Activated T-helper 1 cell treated with Interleukin-2 at 50 U/mL for 16 hours (primary cell): ENCODE measurements around the gene PPEF1.
"Not testable (repeated sequence)": the region's sequence is repeated elsewhere in the genome, so short reads cannot be mapped to it uniquely, and the experiment has no call there.

Source experiments
- DNase-seq: peaks from one replicate; pipeline ENCODE4 v3.0.0-alpha.2; 2020; ENCODE audit warnings: low read depth

PPEF1 gene

DNA sequence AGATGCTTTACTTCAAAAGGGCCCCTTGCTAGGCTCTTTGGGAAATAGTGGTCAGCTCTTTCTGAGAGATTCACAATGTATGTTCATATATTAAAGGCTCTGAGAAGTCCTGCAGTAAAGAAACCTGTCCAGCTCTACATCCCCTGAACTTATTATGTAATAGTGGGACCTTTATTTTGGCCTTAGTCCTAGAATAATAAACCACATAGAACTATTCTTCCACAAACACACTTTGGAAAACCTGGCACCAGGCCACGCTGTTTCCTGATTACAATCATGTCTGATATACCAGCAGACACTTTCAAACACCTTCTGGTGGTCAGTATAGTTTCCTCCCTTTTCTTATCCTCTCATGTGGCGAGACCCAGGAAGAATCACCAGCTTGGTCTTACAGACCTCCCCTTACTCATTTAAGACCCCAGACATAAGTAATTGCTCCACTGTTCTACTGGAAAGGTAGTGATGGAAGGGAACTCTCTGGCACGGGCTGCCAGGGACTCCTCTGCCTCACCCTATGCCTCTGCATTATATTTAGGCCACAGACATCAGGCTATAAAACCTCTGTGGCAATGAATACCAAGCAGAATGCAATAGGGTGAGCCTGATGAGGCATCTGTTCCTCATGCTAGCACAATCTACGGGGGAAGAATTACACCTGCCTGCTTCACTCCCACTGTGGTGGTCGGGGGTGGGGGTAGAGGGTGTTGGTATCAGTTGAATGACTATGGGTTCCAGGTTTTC is 5.7 kb upstream of the PPEF1 start:
- DNase-seq = no peak

DNA sequence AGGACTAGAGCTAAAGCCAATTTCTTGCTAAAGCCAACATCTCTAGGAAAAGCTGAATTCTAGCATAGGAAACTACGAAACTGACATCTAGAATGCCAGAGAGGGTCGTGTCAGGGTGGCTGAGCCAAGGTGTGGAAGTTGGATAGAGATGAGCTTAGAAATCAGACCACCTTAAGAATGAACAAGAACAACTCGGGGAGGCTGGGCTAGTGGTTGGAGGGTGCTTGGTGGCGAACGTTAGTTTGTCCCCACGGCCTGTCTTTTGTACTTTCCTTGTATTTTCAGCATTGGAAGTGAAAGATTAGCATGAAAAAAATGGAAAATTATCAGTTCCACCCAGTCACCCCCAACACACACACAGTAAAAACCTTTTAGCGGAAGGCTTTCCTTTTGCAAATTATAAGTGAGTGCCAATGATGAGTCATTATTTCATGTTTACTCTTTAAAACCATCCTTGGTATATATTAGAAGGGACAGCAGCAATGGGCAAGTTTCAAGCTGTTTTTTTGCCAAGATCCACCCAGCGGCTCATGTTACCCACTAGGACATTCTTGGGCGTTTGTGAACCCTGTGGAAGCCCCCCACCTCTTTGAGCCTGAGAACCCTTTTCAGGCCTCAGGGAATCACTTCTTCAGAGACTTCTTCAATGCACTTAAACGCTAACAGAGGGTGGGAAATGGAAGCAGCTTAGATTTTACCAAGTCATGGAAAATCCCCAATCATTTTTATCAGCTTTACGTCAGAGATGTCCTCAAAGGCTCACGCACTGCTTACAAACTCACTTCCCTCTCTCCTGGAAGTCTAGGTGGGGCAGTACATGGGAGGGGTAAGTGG is 4.9 kb upstream of the PPEF1 start:
- no peak for DNase-seq

DNA sequence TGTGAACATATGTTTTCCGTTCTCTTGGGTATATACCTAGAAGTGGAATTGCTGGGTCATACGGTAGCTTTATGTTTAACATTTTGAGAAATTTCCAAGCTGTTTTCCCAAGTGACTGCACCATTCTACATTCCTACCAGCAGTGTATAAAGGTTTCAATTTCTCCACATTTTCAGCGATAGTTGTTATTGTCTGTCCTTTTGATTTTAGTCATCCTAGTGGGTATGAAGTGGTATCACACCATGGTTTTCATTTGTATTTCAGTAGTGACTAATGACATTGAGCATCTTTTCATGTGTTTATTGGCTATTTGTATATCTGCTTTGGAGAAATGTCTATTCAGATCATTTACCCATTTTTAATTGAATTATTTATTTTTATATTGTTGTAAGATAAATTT is 2.4 kb downstream of the PPEF1 start:
- no peak for DNase-seq

DNA sequence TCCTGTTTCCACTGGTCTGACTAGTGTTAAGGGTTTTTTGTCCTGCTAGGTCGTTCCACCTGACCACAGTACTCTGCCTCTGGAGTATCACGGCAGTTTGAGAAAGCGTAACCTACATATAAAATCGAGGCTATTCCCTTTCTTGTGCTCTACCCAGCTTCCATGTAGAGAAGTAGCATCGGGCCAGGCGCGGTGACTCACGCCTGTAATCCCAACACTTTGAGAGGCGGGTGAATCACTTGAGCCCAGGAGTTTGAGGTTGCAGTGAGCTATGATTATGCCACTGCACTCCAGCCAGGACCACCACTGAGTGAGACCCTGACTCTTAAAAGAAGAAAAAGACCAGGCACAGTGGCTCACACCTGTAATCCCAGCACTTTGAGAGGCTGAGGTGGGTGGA is 7.5 kb downstream of the PPEF1 start:
- DNase-seq = no peak

DNA sequence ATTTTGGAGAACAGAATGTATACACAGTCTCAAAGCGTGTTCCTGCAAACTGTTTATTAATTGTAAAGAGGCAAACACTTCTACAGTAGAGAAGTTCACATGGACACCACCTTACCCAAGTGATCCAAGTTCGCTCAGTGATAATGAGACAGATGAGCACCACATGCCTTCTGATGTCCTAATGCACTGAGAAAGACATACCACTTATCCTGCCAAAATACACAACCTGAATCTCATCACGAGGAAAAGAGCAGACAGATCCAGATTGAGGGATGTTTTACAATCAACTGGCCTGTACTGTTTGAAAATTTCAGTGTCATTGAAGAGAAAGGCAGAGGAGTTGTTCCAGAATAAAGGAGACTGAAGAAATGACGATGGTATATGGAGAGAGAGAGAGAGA is 12.4 kb downstream of the PPEF1 start:
- DNase-seq = no peak

DNA sequence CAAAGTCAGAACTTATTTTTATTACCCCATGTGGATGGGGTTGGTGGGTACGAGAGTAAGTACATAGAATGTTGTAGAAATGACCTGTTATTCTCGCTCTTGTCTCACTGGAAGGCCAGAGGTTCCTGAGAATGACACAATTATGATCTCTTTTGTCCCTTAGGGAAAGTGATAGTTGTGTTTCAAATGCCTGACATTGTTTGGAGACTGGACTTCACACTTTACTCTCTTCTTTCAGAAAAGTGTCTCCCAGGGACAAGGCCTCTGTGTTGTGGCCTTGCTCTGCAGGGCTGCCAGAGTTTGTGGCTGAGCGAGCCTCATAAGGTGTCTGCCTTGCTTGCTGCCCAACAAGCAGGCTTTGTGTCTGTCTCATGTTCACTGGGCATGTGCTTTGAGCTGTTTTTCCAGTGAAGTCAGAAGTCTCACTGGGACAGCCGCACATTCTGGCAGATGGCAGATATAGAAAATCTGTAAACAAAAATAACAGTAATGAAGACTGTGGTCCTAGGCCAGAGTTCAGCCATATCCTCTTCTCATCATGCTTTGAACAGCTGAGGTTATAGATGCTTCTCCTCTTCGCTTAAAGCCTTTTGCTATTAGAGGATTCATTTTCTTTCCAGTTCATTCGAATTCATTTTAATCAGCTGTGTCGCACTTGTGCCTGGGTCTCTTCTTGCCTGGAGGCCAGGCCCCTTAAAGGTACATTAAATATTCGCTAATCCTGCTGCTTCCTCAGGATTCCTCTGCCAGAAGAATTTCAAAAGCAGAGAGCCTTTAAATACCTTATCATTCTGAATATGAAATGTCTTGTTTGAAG is 14.4 kb downstream of the PPEF1 start:
- DNase-seq = no peak

DNA sequence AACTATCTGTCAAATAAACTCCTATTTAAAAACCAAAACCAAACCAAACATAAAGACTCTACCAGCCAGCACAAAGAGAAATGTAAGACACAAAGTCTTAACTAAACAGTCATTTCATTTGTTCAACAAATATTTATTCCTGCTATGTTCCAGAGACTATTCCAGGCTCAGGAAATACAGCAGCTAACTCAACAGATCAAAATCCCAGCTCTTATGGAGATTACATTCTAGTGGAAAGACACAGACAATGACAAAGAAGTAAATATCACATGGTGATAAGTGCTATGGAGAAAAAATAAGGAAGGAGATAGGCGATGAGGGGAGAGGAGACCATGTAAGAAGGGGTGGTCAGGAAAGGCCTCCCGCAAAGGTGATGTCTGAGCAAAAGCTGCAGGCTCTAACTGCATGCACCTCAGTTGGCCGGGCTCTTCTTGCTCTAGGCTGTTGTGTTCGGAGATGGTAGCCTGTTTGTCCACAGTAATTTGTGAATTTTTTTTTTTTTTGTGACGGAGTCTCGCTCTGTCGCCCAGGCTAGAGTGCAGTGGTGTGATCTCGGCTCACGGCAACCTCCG is 15.1 kb downstream of the PPEF1 start:
- DNase-seq = no peak

DNA sequence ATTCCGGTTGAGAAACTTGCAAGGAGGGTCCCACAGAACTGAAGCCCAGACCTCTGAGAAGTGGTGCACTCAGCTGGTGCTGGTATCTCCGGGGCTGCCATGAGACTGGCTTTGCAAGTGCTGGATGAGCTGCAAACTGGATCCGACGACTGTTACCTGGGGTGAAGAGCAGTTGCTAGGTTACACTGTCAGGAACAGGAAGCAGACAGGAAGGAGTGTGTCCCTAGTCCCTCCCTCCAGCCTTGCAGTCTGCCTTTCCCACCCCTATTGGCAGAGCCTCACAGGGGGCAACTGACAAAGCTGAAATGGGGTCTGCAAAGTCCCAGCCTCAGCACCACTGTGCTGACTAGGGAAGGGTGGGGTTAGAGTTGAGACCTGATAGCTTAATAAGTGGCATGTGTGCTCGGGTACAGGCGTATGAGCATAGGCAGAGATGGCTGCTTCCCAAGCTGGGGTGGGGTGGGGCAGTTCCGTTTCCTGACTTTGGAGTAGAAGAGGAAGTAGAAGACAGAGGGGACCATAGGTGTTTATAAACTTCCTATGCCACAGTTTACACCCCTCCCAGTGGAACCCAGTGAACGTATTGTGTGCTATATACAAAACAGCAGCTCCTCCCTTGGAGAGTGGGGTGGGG is 18.0 kb downstream of the PPEF1 start:
- DNase-seq = no peak

DNA sequence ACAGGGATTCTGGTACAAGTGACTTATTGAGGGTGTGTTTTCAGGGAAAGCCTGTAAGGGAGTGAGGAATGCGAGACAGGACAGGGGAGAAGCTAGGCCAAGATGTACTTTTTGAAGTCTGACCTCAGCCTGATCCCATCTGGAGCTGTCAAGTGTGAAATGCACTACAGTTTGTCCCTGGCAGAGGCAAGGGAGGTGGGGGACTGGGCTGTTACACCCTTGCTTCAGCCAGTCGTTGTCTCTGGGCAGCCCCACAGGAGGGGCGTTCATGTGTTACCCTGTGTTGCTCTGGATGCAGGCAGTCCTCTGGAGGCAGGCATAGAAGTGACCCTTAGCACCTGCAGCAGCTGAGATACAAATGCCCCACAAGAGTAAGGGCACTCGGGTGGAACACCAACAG is 25.8 kb downstream of the PPEF1 start:
- no peak for DNase-seq

DNA sequence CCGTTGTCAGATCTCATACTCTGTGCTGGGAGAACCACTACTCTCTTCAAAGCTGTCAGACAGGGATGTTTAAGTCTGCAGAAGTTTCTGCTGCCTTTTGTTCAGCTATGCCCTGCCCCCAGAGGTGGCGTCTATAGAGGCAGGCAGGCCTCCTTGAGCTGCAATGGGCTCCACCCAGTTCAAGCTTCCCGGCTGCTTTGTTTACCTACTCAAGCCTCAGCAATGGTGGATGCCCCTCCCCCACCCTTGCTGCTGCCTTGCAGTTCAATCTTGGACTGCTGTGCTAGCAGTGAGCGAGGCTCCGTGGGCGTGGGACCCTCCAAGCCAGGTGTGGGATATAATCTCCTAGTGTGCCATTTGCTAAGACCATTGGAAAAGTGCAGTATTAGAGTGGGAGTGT is 32.2 kb downstream of the PPEF1 start:
- not testable (repeated sequence) for DNase-seq

DNA sequence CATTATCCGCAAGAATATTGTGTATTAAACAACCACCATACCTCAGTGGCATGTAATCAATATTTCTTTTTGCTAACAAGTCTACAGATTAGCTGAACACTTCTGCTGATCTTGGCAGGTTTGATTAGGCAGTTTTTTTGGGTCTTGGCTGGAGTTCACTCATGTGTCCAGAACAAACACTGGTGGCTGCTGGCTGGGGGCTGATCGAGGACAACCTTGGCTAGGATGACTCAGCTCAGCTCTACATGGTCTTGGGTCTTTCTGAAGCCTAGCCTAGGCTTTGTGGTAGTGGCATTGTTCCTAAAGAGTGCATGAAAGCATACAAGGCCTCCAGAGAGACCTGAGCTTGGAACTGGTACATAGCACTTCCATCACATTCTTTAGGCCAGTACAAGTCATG is 41.1 kb downstream of the PPEF1 start:
- DNase-seq = no peak

DNA sequence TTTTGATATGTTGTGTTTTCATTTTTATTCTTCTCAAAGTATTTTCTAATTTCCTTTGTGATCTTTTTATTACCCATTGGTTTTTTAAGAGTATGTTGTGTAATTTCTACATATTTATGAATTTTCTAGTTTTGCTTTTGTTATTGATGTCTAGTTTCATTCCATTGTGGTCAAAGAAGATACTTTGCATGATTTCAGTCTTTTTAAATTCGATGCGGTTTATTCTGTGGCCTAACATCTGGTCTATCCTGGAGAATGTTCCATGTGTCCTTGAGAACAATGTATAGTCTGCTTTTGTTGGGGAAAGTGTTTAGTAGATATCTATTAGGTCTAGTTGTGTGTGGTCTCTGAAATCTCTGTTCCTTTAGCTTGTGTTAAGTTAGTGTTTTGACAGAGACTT is 46.2 kb downstream of the PPEF1 start:
- DNase-seq = no peak

DNA sequence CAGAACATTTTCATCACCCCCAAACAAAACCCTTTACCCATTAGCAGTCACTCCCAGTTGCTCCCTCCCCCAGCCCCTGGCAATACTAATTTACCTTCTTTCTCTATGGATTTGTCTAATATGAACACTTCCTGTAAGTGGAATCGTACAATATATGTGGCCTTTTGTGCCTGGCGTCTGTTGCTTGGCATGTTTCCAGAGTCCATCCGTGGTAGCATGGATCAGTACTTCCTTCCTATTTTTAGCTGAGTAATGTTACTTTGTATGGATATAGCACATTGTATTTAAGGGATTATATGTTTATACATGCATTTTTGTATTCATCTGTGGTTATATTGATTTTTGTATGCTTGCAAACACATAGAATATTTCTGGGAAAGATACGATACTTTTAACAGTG is 48.2 kb downstream of the PPEF1 start:
- no peak for DNase-seq

DNA sequence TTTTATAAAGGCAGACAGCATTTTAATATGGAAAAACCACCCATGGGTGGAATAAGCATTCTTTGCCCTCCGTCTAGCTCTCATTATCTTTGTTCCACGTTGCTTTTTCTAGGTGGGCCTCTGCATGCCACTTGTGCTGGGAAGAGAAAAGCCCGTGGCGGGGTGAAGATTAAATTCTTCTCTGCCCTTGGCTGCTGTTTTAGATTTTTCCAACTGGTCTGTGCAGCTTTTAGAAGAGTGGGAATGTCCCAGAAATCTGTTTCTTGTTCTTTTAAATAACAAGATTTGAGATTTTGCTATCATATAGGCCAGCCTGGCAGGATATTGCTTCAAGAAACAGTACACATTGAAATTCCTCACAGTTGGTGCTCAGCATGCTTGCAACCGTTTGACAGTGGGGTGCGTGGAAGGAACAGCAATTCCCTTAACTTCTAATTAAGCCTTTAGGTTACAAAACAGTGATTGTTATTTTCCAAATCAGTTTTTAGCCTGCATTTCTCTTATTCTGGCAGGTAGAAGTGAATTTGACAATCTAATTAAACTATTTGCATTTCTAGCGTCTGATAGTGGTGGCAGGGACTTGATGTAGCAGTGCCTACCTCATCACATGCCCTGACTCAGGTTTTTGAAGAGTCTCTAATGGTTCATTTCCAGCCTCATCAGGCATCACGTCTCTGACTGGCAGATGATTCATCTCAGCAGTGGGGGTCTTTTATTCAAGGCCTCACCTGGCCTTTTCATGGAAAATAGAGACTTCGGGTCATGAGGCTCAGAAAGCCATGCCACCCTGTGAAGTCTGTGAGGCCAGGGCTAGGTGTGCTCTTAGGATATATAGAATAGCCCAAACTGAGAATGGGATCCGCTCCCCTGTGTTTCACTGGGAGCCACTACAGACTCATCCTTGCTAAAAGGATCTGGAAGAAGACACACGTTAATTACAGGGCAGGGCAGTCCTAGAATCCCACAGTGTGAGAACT is 50.8 kb downstream of the PPEF1 start:
- DNase-seq = no peak

DNA sequence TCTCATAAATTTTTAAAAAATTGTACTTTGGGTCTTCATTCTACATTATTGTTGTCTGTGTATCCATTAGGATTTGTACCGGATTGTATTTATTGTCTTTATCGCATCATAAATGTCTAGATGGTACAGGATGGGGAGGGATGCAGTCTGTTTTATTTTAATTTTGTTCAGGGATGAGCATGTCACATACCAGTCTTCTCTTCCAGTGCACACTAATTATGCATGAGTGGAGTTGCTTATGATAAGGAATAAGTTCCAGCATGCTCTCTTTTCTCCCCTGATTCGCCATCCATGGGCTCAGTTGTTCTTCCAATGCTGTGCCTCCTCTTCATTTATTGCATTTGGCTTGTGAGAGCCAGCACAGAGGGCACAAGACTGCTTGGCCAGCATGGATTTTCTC is 54.3 kb downstream of the PPEF1 start:
- no peak for DNase-seq

DNA sequence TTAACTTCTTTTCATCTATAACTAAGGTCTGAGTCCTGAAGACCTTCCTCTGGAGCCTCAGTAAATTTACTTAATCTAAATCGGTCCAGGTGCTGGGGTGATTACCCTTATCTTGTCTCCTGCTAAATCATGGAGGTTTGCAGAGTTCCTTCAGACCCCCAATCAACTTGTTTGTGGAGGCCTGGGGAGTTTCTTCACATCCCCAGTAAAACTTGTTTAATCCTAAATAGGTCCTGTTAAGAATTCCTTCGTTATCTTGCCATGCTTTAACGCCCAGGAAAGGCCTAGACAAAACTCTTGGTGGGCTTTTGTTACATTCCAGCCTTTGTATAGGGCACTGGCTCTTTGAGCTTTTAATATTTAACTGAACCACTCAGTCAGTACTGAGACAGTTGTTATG is 55.7 kb downstream of the PPEF1 start:
- not testable (repeated sequence) for DNase-seq

DNA sequence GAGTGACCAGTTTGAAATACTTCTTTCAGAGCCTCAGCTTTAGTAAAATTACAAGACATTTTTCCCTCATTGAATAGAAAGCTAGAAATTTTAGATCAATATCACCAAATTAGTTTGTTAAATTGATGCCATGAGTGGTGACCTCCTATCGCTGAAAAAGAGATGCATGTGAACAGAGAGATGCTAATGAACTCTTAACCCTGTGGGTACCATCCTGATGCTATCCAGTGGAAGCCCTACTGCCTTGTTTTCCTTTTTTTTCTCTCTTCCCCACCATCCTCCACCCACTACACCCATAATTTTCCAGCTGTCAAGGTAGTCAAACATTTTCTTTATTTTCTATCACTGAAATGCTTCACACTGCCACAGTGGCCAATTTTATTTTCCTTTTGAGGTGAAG is 61.9 kb downstream of the PPEF1 start:
- no peak for DNase-seq

DNA sequence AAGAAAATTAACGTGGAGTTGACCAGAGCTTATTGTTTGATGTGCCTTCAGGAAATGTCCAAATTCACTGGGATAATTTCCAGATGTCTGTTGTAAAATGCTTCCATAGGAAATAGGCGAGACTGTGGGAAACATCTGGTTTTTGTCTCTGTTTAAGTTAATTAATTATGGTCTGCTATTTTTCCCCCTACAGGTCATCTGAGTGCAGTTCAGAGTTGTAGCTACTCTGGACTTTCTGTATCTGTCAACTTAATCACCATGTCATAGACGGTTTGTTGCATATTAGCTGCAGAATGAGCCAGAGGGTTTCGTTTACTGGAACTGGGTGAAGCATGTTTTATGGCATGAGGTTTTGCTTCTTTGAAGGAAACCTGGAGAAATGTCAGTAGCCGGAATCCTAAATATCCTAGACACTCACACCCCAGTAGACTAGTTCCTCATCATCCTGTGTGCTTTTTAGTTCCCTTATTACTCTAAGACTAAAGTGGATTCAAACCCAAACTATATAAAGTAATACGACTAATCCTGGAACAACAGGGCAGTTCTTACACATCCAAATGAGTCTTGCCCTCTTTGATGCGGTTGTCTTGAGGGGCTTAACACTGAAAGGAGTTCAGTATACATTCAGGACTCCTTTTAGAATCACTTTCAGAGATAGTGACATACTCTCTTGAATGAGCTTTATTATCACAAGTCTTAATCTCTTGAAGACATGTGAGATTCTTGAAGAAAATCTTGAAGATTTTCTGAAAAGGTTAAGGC is 62.5 kb downstream of the PPEF1 start:
- no peak for DNase-seq

DNA sequence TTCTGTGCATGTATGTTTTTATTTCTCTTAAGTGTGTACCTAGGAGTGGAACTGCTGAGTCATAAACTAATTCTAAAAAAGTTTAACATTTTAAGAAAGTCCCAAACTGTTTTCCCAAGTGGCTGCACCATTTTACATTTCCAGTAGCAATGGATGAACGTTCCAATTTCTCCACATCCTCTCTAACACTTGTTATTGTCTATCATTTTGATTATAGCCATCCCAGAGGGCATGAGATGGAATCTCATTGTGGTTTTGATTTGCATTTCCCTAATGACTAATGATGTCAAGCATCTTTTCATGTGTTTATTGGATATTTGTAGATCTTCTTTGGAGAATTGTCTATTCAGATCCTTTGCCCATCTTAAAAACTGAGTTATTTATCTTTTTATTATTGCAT is 82.5 kb downstream of the PPEF1 start:
- no peak for DNase-seq

DNA sequence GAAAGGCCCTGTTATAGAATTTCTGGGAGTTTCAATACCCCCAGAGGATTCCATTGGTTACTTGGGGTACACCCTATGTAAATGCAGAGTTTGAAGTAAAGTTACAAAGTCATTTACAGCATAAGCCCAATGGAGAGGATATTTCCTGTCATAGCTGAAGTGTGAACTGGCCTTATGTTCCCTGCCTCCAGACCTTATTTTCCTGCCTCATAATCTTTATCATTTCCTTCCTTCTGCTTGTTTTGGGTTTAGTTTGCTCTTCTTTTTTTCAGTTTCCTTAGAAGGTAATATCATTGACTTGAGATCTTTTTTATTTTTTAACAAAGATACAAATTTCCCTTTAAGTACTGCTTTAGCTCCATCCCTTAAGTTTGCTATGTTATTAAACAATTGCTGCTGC is 85.4 kb downstream of the PPEF1 start:
- no peak for DNase-seq
